ENCODE results near the gene AGBL4. TPM values are rescaled to one million over a fixed set of nuclear protein-coding genes. Genes with fewer than 3 reads are reported as not detected.
A peak's percentile ranks its signal among the peaks of the same experiment; 100 is the strongest.

AGBL4 gene
- total RNA-seq, 1 donor from 2014 or later, result not detected

GRCh38 chr1:48936436-48936835, 1087.3 kb downstream of the AGBL4 start:
- no peak for DNase-seq (ENCODE audit: low spot score in 2 of 2)

GRCh38 chr1:48932366-48932765, 1091.4 kb downstream of the AGBL4 start:
- Histone ChIP-seq H3K9me3 (no peaks in the 10 kb centered on the region), H3K36me3 (no peaks in the 10 kb centered on the region), H3K4me3 (no peak overlapping the region), H3K4me1 (peaks cover 0 to 4% of the 10 kb centered on the region in 2 donors), H3K27ac (no peak overlapping the region), H3K27me3 (no peaks in the 10 kb centered on the region)
- intact Hi-C loops (cut with DNase I), result no loop called here
- no peak for DNase-seq (ENCODE audit: low spot score in 2 of 2)
- no peak for TF ChIP-seq CTCF (IDR thresholded peaks at IDR 0.05)

More at GRCh38 chr1:48936436-48936835, 1087.3 kb downstream of the AGBL4 start:
- intact Hi-C loops (cut with DNase I), result no loop called here
- H3K4me1 ChIP-seq, result peaks cover 0 to 4% of the 10 kb centered on the region in 2 donors
- H3K27ac ChIP-seq, result no peak overlapping the region
- no peaks in the 10 kb centered on the region for H3K9me3 ChIP-seq
- TF ChIP-seq CTCF (IDR thresholded peaks at IDR 0.05), result no peak
- no peaks in the 10 kb centered on the region for H3K27me3 ChIP-seq
- H3K4me3 ChIP-seq, result no peak overlapping the region
- H3K36me3 ChIP-seq, result no peaks in the 10 kb centered on the region

- no peak for TF ChIP-seq CTCF (IDR thresholded peaks at IDR 0.05)
- no peaks in the 10 kb centered on the region for H3K36me3 ChIP-seq
- no peaks in the 10 kb centered on the region for H3K27me3 ChIP-seq
- H3K4me3 ChIP-seq, result peak overlapping the region in 1 of 2 donors; percentile 33
- peak overlapping the region in 1 of 2 donors; percentile 50 for H3K27ac ChIP-seq
- H3K9me3 ChIP-seq, result no peaks in the 10 kb centered on the region
- H3K4me1 ChIP-seq, result peaks cover 0 to 4% of the 10 kb centered on the region in 2 donors
- intact Hi-C loops (cut with DNase I), result no loop called here
- DNase-seq (ENCODE audit: low spot score in 2 of 2), result peak in 1 of 2 donors; percentile 70
Measured at GRCh38 chr1:48931506-48932192, 1092.1 kb downstream of the AGBL4 start.

GRCh38 chr1:48930011-48930410, 1093.7 kb downstream of the AGBL4 start:
- Histone ChIP-seq H3K36me3 (no peaks in the 10 kb centered on the region), H3K9me3 (no peaks in the 10 kb centered on the region), H3K4me1 (peaks cover 0 to 4% of the 10 kb centered on the region in 2 donors), H3K4me3 (no peak overlapping the region), H3K27me3 (no peaks in the 10 kb centered on the region), H3K27ac (no peak overlapping the region)
- intact Hi-C loops (cut with DNase I), result no loop called here
- DNase-seq (ENCODE audit: low spot score in 2 of 2), result no peak
- no peak for TF ChIP-seq CTCF (IDR thresholded peaks at IDR 0.05)

- no peaks in the 10 kb centered on the region for H3K9me3 ChIP-seq
- intact Hi-C loops (cut with DNase I), result no loop called here
Measured at GRCh38 chr1:48924099-48924498, 1099.7 kb downstream of the AGBL4 start.

More at GRCh38 chr1:48924099-48924498, 1099.7 kb downstream of the AGBL4 start:
- Histone ChIP-seq H3K36me3 (no peaks in the 10 kb centered on the region), H3K4me1 (no peaks in the 10 kb centered on the region), H3K4me3 (no peak overlapping the region), H3K27ac (no peak overlapping the region), H3K27me3 (no peaks in the 10 kb centered on the region)
- no peak for TF ChIP-seq CTCF (IDR thresholded peaks at IDR 0.05)
- no peak for DNase-seq (ENCODE audit: low spot score in 2 of 2)
